Left ventricle myocardium inferior (tissue), 1 donor: ENCODE results near the gene NTM. TPM values are rescaled to one million over a fixed set of nuclear protein-coding genes. Genes with fewer than 3 reads are reported as not detected.

Experiments
- DNase-seq: peaks from one replicate; pipeline ENCODE4 v3.0.0-alpha.2; 2020
- H3K27ac ChIP-seq: fragments of 200-600 bp; replicated peaks from 2 replicates; pipeline ENCODE4 v1.8.0; 2021
- H3K27me3 ChIP-seq: fragments of 200-600 bp; 2 replicates; pipeline ENCODE4 v1.8.0; 2021; ENCODE audit warnings: low read depth
- H3K36me3 ChIP-seq: fragments of 200-600 bp; 2 replicates; pipeline ENCODE4 v1.8.0; 2021
- H3K4me1 ChIP-seq: fragments of 200-600 bp; 2 replicates; pipeline ENCODE4 v1.8.0; 2021
- H3K4me3 ChIP-seq: fragments of 200-600 bp; 2 replicates; pipeline ENCODE4 v1.8.0; 2021; ENCODE audit warnings: mild to moderate bottlenecking, moderate library complexity
- H3K9me3 ChIP-seq: fragments of 200-600 bp; replicated peaks from 2 replicates; pipeline ENCODE4 v1.8.0; 2021
- intact Hi-C: fragments of 100-400 bp; cut with micrococcal nuclease; formaldehyde crosslinking; loops from one replicate; pipeline ENCODE4 v1.11.0; 2022
- total RNA-seq: library from RNA; stranded (reverse); fragmentation: NEBNext Ultra II Directional; extraction: Animal tissue kit (Norgen Biotek cat#: 25700); gene quantifications from one replicate; pipeline ENCODE4 v1.2.1, GENCODE V29; 2021
- TF ChIP-seq, protein P1 (sequence below): fragments of 200-600 bp; IDR thresholded peaks from 2 replicates; pipeline ENCODE4 v1.8.0; 2021; ENCODE audit warnings: antibody characterized with exemption, mild to moderate bottlenecking, borderline replicate concordance
- donor health status: DM: no; HTN: yes; CAD: no; lungs with severe emphysema.

Gene NTM
- total RNA-seq, 1 donor from 2014 or later, result 1.0 TPM

DNA sequence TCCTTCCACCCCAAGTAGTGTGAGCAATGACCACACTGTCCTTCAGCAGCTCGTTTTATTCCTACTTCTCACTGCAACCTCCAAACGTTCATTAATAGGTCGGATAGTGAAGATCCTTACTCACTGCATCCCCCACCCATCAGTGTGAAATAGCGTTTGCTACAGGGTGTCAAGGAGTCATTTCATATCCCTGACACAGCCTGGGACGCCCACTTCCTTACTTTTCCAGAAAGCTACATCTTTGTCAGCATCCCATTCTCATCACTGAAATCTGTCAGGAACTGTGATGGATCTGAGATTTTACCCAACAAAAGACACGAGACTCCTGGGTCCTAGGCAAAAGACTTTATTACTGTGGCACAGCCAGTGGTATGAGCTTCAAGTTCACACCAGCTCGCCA, 592.4 kb downstream of the NTM start:
- Histone ChIP-seq H3K36me3 (no peaks in the 10 kb centered on the region), H3K27ac (no peak overlapping the region)
- TF ChIP-seq, protein P1, sequence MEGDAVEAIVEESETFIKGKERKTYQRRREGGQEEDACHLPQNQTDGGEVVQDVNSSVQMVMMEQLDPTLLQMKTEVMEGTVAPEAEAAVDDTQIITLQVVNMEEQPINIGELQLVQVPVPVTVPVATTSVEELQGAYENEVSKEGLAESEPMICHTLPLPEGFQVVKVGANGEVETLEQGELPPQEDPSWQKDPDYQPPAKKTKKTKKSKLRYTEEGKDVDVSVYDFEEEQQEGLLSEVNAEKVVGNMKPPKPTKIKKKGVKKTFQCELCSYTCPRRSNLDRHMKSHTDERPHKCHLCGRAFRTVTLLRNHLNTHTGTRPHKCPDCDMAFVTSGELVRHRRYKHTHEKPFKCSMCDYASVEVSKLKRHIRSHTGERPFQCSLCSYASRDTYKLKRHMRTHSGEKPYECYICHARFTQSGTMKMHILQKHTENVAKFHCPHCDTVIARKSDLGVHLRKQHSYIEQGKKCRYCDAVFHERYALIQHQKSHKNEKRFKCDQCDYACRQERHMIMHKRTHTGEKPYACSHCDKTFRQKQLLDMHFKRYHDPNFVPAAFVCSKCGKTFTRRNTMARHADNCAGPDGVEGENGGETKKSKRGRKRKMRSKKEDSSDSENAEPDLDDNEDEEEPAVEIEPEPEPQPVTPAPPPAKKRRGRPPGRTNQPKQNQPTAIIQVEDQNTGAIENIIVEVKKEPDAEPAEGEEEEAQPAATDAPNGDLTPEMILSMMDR, result no peak

DNA sequence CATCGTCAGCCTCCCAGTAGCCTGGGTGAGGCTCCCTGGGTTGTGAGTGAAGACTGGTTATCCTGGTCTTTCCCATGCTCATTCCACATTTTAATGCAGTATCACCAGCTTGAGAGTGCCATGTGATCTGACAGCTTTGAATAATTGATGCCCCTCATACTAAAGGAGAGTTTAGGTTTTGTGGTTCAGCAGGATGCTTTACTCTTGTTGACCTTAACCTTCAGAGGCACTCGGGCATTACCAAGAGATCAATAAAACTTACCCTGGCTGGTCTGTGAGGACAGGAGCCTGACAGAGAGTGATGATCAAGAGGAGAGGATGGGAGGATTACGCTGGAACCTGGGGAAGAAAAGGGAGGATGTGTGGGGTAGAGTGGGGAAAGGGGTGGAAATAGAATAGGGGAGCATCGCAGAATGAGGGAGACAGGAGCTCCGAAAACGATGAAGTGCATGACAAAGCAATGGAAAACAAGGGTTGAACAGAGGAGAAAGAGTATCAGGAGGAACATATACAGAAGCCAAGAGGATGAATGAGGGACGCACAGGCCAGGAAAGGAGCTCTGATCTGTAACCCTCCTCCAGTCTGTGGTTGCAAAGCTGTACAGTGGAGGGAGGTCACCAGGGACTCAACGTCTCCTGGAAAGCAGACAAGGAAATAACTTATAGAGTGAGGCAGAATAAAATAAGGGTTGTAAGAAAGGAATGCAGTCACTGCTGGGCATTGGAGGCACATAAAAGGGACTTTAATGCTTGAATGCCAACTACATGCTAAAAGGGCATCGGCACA, 594.5 kb downstream of the NTM start:
- Histone ChIP-seq H3K9me3 (no peaks in the 10 kb centered on the region), H3K4me1 (no peaks in the 10 kb centered on the region), H3K27ac (no peak overlapping the region), H3K4me3 (no peak overlapping the region), H3K27me3 (peaks cover 14% of the 10 kb centered on the region), H3K36me3 (no peaks in the 10 kb centered on the region)
- TF ChIP-seq, protein P1, result no peak
- intact Hi-C loops, result no loop called here
- DNase-seq, result no peak

More for the DNA sequence above, 592.4 kb downstream of the NTM start:
- no peaks in the 10 kb centered on the region for H3K9me3 ChIP-seq
- H3K4me1 ChIP-seq, result no peaks in the 10 kb centered on the region
- DNase-seq, result no peak
- peaks cover 14% of the 10 kb centered on the region for H3K27me3 ChIP-seq
- H3K4me3 ChIP-seq, result no peak overlapping the region
- intact Hi-C loops, result no loop called here

DNA sequence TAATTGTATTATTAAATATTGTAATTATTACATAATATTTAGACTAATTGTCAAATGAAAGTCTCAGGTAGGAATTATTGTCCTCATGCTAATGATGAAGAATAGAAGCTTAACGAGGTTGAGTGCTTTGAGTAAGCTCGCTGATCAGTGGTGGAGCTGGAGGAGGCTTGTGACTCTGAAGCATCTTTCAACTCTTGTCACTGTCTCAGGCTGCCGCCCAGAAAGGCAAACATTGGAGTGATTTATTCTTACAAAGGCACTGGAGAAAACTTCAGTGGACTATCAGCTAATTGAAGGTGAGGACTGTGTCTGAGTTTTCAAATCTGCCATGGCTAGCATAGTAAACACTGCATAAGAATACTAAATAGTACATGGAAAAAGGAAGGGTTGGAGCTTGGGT, 595.1 kb downstream of the NTM start:
- Histone ChIP-seq H3K4me3 (no peak overlapping the region), H3K27me3 (peaks cover 14% of the 10 kb centered on the region), H3K4me1 (no peaks in the 10 kb centered on the region), H3K36me3 (no peaks in the 10 kb centered on the region), H3K27ac (no peak overlapping the region), H3K9me3 (no peaks in the 10 kb centered on the region)
- intact Hi-C loops, result no loop called here
- no peak for DNase-seq
- TF ChIP-seq, protein P1, result no peak

- Histone ChIP-seq H3K4me3 (no peak overlapping the region), H3K9me3 (no peaks in the 10 kb centered on the region), H3K27ac (no peak overlapping the region), H3K36me3 (no peaks in the 10 kb centered on the region), H3K27me3 (peaks cover 14% of the 10 kb centered on the region), H3K4me1 (no peaks in the 10 kb centered on the region)
- DNase-seq, result no peak
- intact Hi-C loops, result no loop called here
- TF ChIP-seq, protein P1, result no peak
Observed at GRCh38 chr11:131966667-131967066, 596.3 kb downstream of the NTM start.

- Histone ChIP-seq H3K4me3 (no peak overlapping the region), H3K36me3 (no peaks in the 10 kb centered on the region), H3K27ac (no peak overlapping the region), H3K9me3 (no peaks in the 10 kb centered on the region), H3K4me1 (no peaks in the 10 kb centered on the region), H3K27me3 (peaks cover 14% of the 10 kb centered on the region)
- intact Hi-C loops, result no loop called here
- TF ChIP-seq, protein P1, result no peak
- DNase-seq, result no peak
Observed at GRCh38 chr11:131969261-131969660, 598.8 kb downstream of the NTM start.
